SK-N-SH (cell line): ENCODE results near the gene SPRN.
"Not testable (repeated sequence)": the region's sequence is repeated elsewhere in the genome, so short reads cannot be mapped to it uniquely, and the experiment has no call there.

Experiments
- EP300 ChIP-seq, 2 experiments: IDR thresholded peaks; 2 replicates each; pipeline versions ENCODE4 v1.4.0 to v1.6.1; 2012; ENCODE audit warnings: borderline replicate concordance in 1 of 2, low read depth in 1 of 2, low read length in 1 of 2
- FOXM1 ChIP-seq: IDR thresholded peaks from 2 replicates; pipeline ENCODE4 v1.4.0; 2012; ENCODE audit warnings: low read depth, mild to moderate bottlenecking
- GATA2 ChIP-seq: sonication (generic); formaldehyde crosslinking; IDR thresholded peaks from 2 replicates; pipeline ENCODE4 v1.5.0; 2020; ENCODE audit warnings: mild to moderate bottlenecking, missing genetic modification reagents
- MXI1 ChIP-seq: IDR thresholded peaks from 2 replicates; pipeline ENCODE4 v1.6.1; 2012; ENCODE audit warnings: mild to moderate bottlenecking, low read depth, low read length, improper control_type of control experiment
- NFIC ChIP-seq: IDR thresholded peaks from 2 replicates; pipeline ENCODE4 v1.4.0; 2012; ENCODE audit warnings: borderline replicate concordance
- POLR2AphosphoS5 ChIP-seq: IDR thresholded peaks from 2 replicates; pipeline ENCODE4 v1.6.1; 2012; ENCODE audit warnings: low read depth, low read length
- RAD21 ChIP-seq: IDR thresholded peaks from 2 replicates; pipeline ENCODE4 v1.6.1; 2012; ENCODE audit warnings: mild to moderate bottlenecking, low read length
- RFX5 ChIP-seq: IDR thresholded peaks from 2 replicates; pipeline ENCODE4 v1.6.1; 2012; ENCODE audit warnings: mild to moderate bottlenecking, improper control_type of control experiment, low read length
- TF ChIP-seq, protein P1 (sequence below): fragments of 200-600 bp; sonication (generic); IDR thresholded peaks from 2 replicates; pipeline ENCODE4 v1.6.1; 2017; ENCODE audit warnings: antibody characterized with exemption, mild to moderate bottlenecking, moderate library complexity
- TF ChIP-seq, protein P2 (sequence below): fragments of 150-350 bp; IDR thresholded peaks from 2 replicates; pipeline ENCODE4 v1.6.1; 2017; ENCODE audit warnings: antibody characterized with exemption, low read length, low read depth, borderline replicate concordance
- TF ChIP-seq, protein P3 (sequence below): IDR thresholded peaks from 2 replicates; pipeline ENCODE4 v1.4.0; 2012; ENCODE audit warnings: low read depth, borderline replicate concordance

DNA sequence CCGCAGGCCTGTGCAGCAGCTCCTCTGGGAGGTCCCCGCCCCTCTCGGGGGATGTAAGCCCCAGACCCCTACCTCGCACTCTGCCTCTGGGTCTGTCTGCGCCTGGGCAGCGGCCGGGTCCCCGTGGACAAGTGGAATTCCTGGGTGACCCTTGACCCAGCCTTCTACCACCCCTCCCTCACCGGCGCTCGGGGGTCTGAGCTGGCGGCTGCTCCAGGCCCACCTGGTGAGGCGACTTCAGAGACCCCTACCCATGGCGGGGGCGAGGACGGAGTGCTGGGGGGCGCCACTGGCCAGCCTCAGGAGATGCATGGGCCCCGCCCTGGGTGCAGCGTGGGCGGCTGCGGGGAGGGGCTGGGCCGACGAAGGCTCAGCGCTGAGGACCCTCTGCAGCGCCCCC, 8.4 kb upstream of the SPRN start:
- TF ChIP-seq, protein P1, sequence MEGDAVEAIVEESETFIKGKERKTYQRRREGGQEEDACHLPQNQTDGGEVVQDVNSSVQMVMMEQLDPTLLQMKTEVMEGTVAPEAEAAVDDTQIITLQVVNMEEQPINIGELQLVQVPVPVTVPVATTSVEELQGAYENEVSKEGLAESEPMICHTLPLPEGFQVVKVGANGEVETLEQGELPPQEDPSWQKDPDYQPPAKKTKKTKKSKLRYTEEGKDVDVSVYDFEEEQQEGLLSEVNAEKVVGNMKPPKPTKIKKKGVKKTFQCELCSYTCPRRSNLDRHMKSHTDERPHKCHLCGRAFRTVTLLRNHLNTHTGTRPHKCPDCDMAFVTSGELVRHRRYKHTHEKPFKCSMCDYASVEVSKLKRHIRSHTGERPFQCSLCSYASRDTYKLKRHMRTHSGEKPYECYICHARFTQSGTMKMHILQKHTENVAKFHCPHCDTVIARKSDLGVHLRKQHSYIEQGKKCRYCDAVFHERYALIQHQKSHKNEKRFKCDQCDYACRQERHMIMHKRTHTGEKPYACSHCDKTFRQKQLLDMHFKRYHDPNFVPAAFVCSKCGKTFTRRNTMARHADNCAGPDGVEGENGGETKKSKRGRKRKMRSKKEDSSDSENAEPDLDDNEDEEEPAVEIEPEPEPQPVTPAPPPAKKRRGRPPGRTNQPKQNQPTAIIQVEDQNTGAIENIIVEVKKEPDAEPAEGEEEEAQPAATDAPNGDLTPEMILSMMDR: not testable (repeated sequence)
- TF ChIP-seq GATA2 (CRISPR knock-in tag); RFX5; MXI1; POLR2AphosphoS5; NFIC; RAD21; FOXM1; EP300 (IDR thresholded peaks at IDR 0.05; ENCODE audit: borderline replicate concordance in 1 of 2, low read depth in 1 of 2, low read length in 1 of 2): not testable (repeated sequence)
- TF ChIP-seq, protein P2, sequence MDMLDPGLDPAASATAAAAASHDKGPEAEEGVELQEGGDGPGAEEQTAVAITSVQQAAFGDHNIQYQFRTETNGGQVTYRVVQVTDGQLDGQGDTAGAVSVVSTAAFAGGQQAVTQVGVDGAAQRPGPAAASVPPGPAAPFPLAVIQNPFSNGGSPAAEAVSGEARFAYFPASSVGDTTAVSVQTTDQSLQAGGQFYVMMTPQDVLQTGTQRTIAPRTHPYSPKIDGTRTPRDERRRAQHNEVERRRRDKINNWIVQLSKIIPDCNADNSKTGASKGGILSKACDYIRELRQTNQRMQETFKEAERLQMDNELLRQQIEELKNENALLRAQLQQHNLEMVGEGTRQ: not testable (repeated sequence)
- TF ChIP-seq, protein P3, sequence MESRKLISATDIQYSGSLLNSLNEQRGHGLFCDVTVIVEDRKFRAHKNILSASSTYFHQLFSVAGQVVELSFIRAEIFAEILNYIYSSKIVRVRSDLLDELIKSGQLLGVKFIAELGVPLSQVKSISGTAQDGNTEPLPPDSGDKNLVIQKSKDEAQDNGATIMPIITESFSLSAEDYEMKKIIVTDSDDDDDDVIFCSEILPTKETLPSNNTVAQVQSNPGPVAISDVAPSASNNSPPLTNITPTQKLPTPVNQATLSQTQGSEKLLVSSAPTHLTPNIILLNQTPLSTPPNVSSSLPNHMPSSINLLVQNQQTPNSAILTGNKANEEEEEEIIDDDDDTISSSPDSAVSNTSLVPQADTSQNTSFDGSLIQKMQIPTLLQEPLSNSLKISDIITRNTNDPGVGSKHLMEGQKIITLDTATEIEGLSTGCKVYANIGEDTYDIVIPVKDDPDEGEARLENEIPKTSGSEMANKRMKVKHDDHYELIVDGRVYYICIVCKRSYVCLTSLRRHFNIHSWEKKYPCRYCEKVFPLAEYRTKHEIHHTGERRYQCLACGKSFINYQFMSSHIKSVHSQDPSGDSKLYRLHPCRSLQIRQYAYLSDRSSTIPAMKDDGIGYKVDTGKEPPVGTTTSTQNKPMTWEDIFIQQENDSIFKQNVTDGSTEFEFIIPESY: not testable (repeated sequence)
